GM19452 (cell line): ENCODE data around the gene MYL9.

Experiments used
- ATAC-seq: cut with Tn5 transposase; IDR thresholded peaks from one replicate; pipeline ENCODE4 v1.9.1; 2021; ENCODE audit not compliant: unreplicated experiment

Gene MYL9

DNA sequence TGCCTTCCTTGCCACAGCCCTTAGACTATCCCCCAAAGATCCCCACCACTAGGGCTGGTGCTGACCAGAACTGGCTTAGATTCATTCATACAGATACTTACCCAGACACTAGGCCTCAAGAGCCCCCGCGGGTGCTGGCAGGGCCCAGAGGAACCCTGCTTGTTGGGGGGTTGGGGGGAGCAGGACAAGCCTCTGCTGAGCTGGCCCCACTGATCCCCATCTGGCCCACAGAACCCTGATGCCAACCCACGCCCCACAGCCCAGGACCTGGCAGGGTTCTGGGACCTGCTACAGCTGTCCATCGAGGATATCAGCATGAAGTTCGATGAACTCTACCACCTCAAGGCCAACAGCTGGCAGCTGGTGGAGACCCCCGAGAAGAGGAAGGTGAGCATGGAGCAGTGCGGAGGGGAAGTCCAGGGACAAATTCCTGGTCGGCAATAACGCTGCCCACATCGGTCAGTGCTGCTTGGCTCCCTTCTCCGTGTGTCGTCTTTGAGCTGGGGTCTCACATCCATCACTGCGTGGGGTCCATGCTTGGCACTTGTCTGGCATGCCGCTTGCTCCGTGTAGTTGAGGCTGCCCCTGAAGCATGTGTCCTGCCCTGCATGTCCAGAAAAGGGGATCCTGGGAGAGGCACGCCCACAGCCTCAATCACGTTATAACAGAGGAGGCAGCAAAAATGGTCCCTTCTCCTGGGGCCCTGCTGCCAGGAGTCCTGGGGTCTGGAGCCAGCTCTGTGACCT lies 15.5 kb upstream of the MYL9 start:
- ATAC-seq = no peak

GRCh38 chr20:36526521-36527011 lies 14.8 kb upstream of the MYL9 start:
- ATAC-seq = no peak

DNA sequence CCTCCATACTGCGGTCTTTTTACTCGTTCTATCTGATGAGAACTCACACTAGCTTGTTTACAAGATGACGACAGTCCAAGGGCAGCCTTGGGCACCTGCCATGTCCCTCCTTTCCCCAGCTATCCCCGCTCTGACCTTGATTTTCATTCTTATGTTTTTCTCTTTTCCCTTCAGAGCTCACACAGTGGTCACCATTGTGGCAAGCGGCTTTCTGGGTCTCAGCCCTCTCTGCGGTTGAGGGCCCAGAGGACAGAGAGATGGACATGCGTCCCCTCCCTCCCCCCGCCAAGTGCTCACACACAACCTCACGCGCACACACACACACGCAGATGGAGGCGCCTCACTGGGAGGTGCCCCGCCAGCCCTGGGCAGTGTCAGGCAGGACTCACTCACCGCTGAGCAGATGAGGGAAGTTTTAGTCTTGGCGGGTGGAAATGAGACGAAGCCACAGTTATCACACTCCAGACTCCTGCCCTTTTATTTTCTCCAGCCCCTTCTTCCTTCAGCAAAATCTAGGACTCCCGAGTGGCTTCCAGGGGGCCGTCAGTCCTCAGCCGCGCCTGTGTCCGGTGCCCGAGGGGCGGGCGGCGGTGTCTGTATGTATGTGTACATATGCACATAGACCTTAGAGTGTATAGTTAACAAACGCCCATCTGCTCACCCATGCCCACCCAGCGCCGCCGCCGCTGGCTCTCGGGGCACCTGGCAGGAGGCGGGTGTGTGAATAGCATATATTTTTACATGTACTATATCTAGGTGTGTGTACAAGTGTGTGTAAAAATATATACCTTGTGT lies 13.8 kb upstream of the MYL9 start:
- ATAC-seq = no peak

GRCh38 chr20:36528176-36528874 lies 13.0 kb upstream of the MYL9 start:
- ATAC-seq = no peak

DNA sequence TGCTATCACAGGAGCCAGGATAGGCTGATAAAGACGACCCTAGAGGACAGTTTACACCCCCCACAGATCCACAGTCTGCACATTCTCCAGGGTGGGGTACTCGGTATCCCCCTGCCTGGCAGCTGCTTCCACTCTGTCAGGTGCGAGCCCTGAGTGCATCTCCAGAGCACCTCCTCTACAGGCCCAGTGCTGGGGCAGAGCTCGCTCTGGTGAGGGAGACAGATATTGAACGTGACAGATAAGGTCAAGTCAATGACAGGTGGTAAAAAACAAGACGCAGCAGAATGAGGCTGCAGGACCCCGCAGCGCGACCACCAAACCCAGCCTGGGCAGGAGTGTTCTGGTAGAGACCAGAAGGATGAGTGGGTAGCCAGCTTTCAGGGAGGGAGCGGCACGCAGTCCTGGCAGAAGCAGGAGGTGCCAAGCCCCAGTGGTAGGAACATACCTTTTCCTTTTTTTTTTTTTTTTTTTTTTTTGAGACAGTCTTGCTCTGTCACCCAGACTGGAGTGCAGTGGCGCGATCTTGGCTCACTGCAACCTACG lies 12.4 kb upstream of the MYL9 start:
- ATAC-seq = no peak

DNA sequence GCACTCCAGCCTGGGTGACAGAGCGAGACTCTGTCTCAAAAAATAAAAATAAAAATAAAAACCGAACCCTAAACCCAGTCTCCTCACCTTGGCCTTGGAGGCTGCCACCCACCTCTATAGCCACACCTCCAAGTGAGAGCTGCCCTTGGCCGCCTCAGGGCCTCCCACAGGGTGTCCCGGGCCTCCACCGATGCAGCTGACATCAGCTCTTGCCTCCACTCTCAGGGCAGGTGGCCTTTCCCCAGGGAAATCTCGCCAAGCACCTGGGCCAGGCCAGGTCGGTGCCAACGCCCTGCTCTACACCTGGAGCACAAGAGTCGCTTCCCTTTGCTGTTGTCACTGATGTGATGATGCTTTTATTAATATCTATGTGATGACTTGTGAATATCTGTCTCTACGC lies 8.9 kb upstream of the MYL9 start:
- ATAC-seq = no peak

GRCh38 chr20:36532822-36533221 lies 8.5 kb upstream of the MYL9 start:
- ATAC-seq = no peak

DNA sequence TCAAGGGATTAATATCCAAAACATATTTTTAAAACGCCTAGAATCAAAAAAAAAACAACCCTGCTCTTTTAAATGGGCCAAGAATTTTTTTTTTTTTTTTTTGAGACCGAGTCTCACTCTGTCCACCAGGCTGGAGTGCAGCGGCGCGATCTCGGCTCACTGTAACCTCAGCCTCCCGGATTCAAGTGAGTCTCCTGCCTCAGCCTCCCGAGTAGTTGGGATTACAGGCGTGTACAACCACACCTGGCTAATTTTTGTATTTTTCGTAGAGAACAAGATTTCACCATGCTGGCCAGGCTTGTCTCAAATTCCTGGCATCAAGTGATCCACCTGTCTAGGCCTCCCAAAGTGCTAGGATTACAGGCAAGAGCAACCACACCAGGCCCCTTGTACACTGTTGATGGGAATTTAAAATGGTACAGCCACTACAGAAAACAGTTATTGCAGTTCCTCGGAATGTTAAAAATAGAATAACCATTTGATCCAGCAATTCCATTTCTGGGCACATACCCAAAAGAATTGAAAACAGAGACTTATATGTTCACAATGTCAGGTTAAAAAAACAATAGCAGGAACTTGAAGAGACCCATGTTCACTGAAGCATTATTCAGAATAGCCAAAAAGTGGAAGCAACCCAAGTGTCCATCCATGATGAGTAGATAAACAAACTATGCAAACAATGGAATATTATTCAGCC lies 3.1 kb upstream of the MYL9 start:
- no peak for ATAC-seq

- no peak for ATAC-seq
These were observed 638 bp upstream of the MYL9 start for GRCh38 chr20:36540551-36541211.

GRCh38 chr20:36541768-36542488 lies 609 bp downstream of the MYL9 start:
- no peak for ATAC-seq

- no peak for ATAC-seq
These were observed 1.3 kb downstream of the MYL9 start for GRCh38 chr20:36542516-36543183.

GRCh38 chr20:36543184-36544133 lies 2.1 kb downstream of the MYL9 start:
- ATAC-seq = no peak

DNA sequence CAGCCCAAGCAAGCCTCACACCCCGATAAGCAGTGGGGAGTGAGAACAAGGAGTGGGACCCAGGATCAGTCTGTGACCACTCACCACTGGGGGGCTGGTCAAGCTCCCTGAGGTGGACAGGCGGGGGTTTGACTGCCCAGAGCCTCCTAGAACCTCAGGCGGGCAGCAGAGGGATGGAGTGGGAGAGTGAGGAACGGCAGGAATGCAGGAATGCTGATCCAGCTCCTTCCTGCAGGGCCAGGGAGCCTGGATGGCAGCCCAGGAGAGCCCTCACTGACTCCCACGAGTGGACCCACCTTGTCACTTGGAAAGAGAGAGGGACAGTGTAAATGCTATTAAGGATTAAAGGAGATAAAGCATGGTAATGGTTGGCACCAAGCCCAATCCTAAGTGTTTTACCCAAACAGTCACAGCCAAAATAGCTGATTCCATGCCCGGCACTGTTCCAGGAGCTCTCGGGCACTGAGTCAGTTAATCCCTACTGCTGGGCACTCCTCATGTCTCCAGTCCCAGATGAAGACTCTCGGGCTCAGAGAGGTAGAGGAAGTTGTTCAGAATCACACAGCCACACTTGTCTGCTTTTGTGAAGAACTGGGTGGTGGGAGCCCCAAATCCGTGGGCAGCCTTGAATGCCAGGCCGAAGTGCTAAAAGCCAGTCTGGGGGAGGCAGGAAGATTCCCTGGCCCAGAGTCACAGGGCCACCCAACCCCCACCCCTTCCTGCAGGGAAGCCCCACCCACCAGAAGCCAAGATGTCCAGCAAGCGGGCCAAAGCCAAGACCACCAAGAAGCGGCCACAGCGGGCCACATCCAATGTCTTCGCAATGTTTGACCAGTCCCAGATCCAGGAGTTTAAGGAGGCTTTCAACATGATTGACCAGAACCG lies 3.1 kb downstream of the MYL9 start:
- no peak for ATAC-seq

DNA sequence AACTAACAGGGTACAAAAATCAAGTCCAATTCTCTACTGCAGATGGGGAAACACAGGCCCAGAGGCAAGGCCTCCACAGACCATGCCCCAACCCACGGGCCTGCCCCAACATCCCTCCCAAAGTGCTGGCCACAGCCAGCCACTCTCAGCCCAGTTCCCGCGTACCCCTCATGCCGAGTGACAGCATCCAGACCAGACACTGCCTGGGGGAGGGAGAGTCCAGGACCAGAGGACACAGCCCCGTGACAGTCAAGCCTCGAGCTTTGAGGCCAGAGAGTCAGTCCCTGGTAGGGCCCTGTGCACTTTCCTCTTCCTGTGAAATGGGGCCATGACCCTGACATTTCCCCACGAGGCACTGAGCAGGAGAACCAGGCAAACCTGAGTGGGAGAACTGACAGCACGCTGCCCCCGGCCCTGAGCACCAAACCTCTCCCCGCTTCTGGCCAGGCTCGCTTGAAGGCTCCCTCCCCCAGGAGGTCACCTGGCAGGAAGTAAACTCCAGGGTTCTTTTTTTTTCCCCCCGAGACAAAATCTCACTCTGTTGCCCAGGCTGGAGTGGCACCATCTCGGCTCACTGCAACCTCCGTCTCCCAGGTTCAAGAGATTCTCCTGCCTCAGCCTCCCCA lies 4.9 kb downstream of the MYL9 start:
- ATAC-seq = no peak

DNA sequence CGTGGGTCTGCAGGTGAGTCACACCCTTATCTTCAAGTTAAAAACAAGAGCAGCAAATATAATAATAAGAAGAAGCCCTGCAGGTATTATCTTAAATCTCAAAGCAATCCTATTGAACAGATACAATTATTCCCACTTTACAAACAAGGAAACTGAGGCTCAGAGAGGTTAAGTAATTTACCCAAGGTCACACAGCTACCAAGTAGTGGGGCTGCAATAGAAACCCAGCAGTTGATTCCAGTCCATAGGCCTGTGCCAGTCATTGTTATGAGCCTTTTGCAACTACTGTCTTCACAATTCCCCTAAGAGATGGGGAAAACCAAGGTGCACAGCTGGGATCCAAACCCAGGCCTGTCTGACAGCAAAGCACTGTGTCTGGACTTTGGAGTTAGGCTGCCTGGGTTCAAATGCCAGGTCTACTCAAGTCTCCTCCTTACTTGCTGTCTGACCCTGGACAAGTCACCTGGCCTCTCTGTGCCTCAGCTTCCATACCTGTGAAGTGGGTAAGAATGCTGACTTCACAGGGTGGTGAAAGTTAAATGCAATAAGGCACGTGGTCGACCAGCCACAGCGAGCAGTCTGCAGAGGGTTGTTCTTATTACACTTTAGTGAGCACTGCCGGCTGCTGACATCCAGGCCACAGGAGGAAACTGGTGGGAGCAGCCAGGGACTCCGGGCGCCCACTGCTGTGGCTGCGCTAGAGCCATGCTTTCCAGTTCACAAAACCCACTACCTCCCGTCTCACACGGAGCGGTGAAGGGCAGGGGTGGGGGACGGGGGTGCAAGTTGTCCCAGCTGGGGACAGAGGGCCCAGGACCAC lies 6.1 kb downstream of the MYL9 start:
- ATAC-seq = no peak

DNA sequence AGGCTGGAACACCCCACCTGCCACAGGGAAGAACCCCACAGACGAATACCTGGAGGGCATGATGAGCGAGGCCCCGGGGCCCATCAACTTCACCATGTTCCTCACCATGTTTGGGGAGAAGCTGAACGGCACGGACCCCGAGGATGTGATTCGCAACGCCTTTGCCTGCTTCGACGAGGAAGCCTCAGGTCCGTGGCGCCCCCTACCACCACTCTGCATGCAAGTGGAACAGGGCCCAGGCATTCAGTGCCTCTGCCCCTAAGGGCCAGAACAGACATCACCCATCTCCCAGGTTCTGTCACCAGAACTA lies 6.6 kb downstream of the MYL9 start:
- ATAC-seq = no peak
